NT2/D1 (cell line): ENCODE measurements around the gene BRINP3.

Experiments used
- SUZ12 ChIP-seq: IDR thresholded peaks from 2 replicates; pipeline ENCODE4 v1.6.1; 2011; ENCODE audit not compliant: insufficient read length, insufficient read depth; ENCODE audit errors: extremely low read depth
- YY1 ChIP-seq: IDR thresholded peaks from 2 replicates; pipeline ENCODE4 v1.6.1; 2011; ENCODE audit not compliant: insufficient read length, insufficient read depth

DNA sequence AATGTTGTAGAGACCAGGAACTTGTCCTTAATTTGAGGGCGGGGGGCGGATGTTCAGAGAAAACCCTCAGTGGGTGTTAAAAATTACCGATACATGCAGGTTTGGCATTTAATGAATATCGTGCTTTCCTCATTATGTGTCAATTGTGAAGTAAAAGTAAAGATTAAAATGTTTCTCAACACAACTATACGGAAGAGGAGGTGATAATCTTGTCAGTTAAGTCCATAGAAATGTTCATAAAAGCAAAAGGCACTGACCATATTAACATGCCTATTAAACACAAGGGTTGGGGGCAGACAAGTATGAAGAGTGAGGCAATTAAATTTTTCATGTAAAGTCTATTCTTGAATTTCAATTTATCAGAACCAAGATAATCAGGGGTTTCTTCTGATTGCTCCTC is 1.3 kb downstream of the BRINP3 start:
- TF ChIP-seq YY1, result no peak
- TF ChIP-seq SUZ12, result no peak
